ENCODE results near the gene INSC.

Gene INSC

GRCh38 chr11:15204711-15205110 is 90.0 kb downstream of the INSC start:
- Histone ChIP-seq H3K27me3 (ENCODE audit: insufficient read depth, low read length) (no peaks in the 10 kb centered on the region), H3K4me1 (ENCODE audit: insufficient read depth, low read length, severe bottlenecking) (no peaks in the 10 kb centered on the region), H3K9me3 (ENCODE audit: low read length) (no peaks in the 10 kb centered on the region), H3K4me2 (ENCODE audit: low read length) (no peak overlapping the region), H3K4me3 (ENCODE audit: low read depth, low read length, poor library complexity, severe bottlenecking) (no peak overlapping the region), H2AFZ (ENCODE audit: low read length) (no peak overlapping the region), H3F3A (ENCODE audit: insufficient read depth, low read length) (no peaks in the 10 kb centered on the region), H3K79me2 (ENCODE audit: insufficient read depth, low read length) (no peaks in the 10 kb centered on the region), H4K20me1 (ENCODE audit: insufficient read depth, low read length) (no peaks in the 10 kb centered on the region), H3K27ac (ENCODE audit: low read depth, low read length, poor library complexity, severe bottlenecking) (no peak overlapping the region), H3K9me2 (ENCODE audit: low read depth, low read length) (no peaks in the 10 kb centered on the region), H3K36me3 (ENCODE audit: insufficient read depth, low read length) (no peaks in the 10 kb centered on the region), H3K9ac (ENCODE audit: low read length) (no peak overlapping the region)
- TF ChIP-seq CTCF (IDR thresholded peaks at IDR 0.05; ENCODE audit: low read length) (no peak), EZH2 (IDR thresholded peaks at IDR 0.05; ENCODE audit: borderline replicate concordance, low read length) (no peak)

GRCh38 chr11:15206791-15207190 is 92.1 kb downstream of the INSC start:
- Histone ChIP-seq H3K4me3 (ENCODE audit: low read depth, low read length, poor library complexity, severe bottlenecking) (no peak overlapping the region), H3K9me2 (ENCODE audit: low read depth, low read length) (no peaks in the 10 kb centered on the region)

GRCh38 chr11:15208378-15209222 is 93.9 kb downstream of the INSC start:
- H3K4me2 ChIP-seq (ENCODE audit: low read length) = no peak overlapping the region
- H3K27ac ChIP-seq (ENCODE audit: low read depth, low read length, poor library complexity, severe bottlenecking) = no peak overlapping the region
- H3K9me2 ChIP-seq (ENCODE audit: low read depth, low read length) = no peaks in the 10 kb centered on the region
- no peak overlapping the region for H3K4me3 ChIP-seq (ENCODE audit: low read depth, low read length, poor library complexity, severe bottlenecking)
- no peak overlapping the region for H2AFZ ChIP-seq (ENCODE audit: low read length)
- no peaks in the 10 kb centered on the region for H3K27me3 ChIP-seq (ENCODE audit: insufficient read depth, low read length)
- H3K79me2 ChIP-seq (ENCODE audit: insufficient read depth, low read length) = no peaks in the 10 kb centered on the region
- H3K9me3 ChIP-seq (ENCODE audit: low read length) = no peaks in the 10 kb centered on the region
- H3K4me1 ChIP-seq (ENCODE audit: insufficient read depth, low read length, severe bottlenecking) = no peaks in the 10 kb centered on the region
- no peaks in the 10 kb centered on the region for H3K36me3 ChIP-seq (ENCODE audit: insufficient read depth, low read length)
- H3K9ac ChIP-seq (ENCODE audit: low read length) = no peak overlapping the region
- H4K20me1 ChIP-seq (ENCODE audit: insufficient read depth, low read length) = no peaks in the 10 kb centered on the region
- H3F3A ChIP-seq (ENCODE audit: insufficient read depth, low read length) = no peaks in the 10 kb centered on the region
- TF ChIP-seq CTCF (IDR thresholded peaks at IDR 0.05; ENCODE audit: low read length) (peak; percentile 91), EZH2 (IDR thresholded peaks at IDR 0.05; ENCODE audit: borderline replicate concordance, low read length) (no peak)

More at GRCh38 chr11:15206791-15207190, 92.1 kb downstream of the INSC start:
- no peaks in the 10 kb centered on the region for H3K36me3 ChIP-seq (ENCODE audit: insufficient read depth, low read length)
- no peak overlapping the region for H3K4me2 ChIP-seq (ENCODE audit: low read length)
- no peak for TF ChIP-seq CTCF (IDR thresholded peaks at IDR 0.05; ENCODE audit: low read length)
- TF ChIP-seq EZH2 (IDR thresholded peaks at IDR 0.05; ENCODE audit: borderline replicate concordance, low read length) = no peak
- H4K20me1 ChIP-seq (ENCODE audit: insufficient read depth, low read length) = no peaks in the 10 kb centered on the region
- H3F3A ChIP-seq (ENCODE audit: insufficient read depth, low read length) = no peaks in the 10 kb centered on the region
- H3K9me3 ChIP-seq (ENCODE audit: low read length) = no peaks in the 10 kb centered on the region
- H3K9ac ChIP-seq (ENCODE audit: low read length) = no peak overlapping the region
- H2AFZ ChIP-seq (ENCODE audit: low read length) = no peak overlapping the region
- no peak overlapping the region for H3K27ac ChIP-seq (ENCODE audit: low read depth, low read length, poor library complexity, severe bottlenecking)
- no peaks in the 10 kb centered on the region for H3K79me2 ChIP-seq (ENCODE audit: insufficient read depth, low read length)
- H3K4me1 ChIP-seq (ENCODE audit: insufficient read depth, low read length, severe bottlenecking) = no peaks in the 10 kb centered on the region
- no peaks in the 10 kb centered on the region for H3K27me3 ChIP-seq (ENCODE audit: insufficient read depth, low read length)

Measured in OCI-LY1 (cell line).